Naive B cell (primary cell): Measurements from ENCODE around the gene GTF2IRD1. TPM values are rescaled to one million over a fixed set of nuclear protein-coding genes. Genes with fewer than 3 reads are reported as not detected.
"Not testable (repeated sequence)": the region's sequence is repeated elsewhere in the genome, so short reads cannot be mapped to it uniquely, and the experiment has no call there.

Experiments
- ATAC-seq, 2 donors: fragments of 150-1000 bp; cut with Tn5 transposase; 2 replicates each; pipeline ENCODE4 v1.10.0; 2021; ENCODE audit warnings: low read depth in 2 of 2, mild to moderate bottlenecking in 2 of 2, moderate library complexity in 2 of 2
- DNase-seq: peaks from one replicate; pipeline ENCODE4 v3.0.0; 2022
- H3K27ac Mint-ChIP-seq, 6 donors: one replicate each; pipeline ENCODE4 v1.8.0; 2020 to 2022; ENCODE audit warnings: mild to moderate bottlenecking in 6 of 6, mixed read lengths in 6 of 6, moderate library complexity in 5 of 6, inconsistent platforms in 2 of 6
- H3K27me3 Mint-ChIP-seq, 3 donors: one replicate each; pipeline ENCODE4 v1.8.0; 2021 to 2022; ENCODE audit warnings: mixed read lengths in 3 of 3, mild to moderate bottlenecking in 1 of 3
- H3K36me3 Mint-ChIP-seq, 2 donors: one replicate each; pipeline ENCODE4 v1.8.0; 2020 to 2022; ENCODE audit warnings: mixed read lengths in 2 of 2, inconsistent platforms in 1 of 2, mild to moderate bottlenecking in 1 of 2
- H3K4me1 Mint-ChIP-seq, 3 donors: one replicate each; pipeline ENCODE4 v1.8.0; 2020 to 2022; ENCODE audit warnings: mixed read lengths in 3 of 3, inconsistent platforms in 1 of 3, mild to moderate bottlenecking in 1 of 3, moderate library complexity in 1 of 3
- H3K4me3 Mint-ChIP-seq, 8 donors: one replicate each; pipeline ENCODE4 v1.8.0; 2020 to 2022; ENCODE audit warnings: mild to moderate bottlenecking in 8 of 8, mixed read lengths in 8 of 8, moderate library complexity in 8 of 8, inconsistent platforms in 2 of 8
- H3K9me3 Mint-ChIP-seq, 7 donors: one replicate each; pipeline ENCODE4 v1.8.0; 2020 to 2022; ENCODE audit warnings: mixed read lengths in 7 of 7, mild to moderate bottlenecking in 5 of 7, inconsistent platforms in 2 of 7, moderate library complexity in 1 of 7
- polyA plus RNA-seq, 6 donors: library from polyadenylated mRNA; unstranded; fragments of 300-500 nt; fragmentation: Illumina TruSeq; gene quantifications; one replicate each; pipeline ENCODE4 v1.2.3, GENCODE V29; 2021; ENCODE audit warnings: low read depth in 6 of 6

GTF2IRD1 gene
- polyA plus RNA-seq, result under 1 TPM in 1 of 6 donors, not detected in 5; 0.29 TPM

GRCh38 chr7:74453322-74454011, at the start of gene GTF2IRD1:
Gene GTF2IRD1 (plus strand): TSS chr7:74453906. CDS start chr7:74508081, 54,175 bp downstream.
- peaks cover 10 to 22% (median 11%) of the 10 kb centered on the region in 3 donors for H3K4me1 Mint-ChIP-seq
- H3K27ac Mint-ChIP-seq, result peak within 1 kb of the TSS; percentile 86 to 98 (median 90)
- ATAC-seq (peak; percentile 43 to 50), DNase-seq (peak; percentile 39)
- no peaks in the 10 kb centered on the region for H3K9me3 Mint-ChIP-seq
- no peaks in the 10 kb centered on the region for H3K36me3 Mint-ChIP-seq
- H3K27me3 Mint-ChIP-seq, result peaks cover 0 to 29% (median 17%) of the 10 kb centered on the region in 3 donors
- peak within 1 kb of the TSS; percentile 69 to 89 (median 78) for H3K4me3 Mint-ChIP-seq

GRCh38 chr7:74404388-74404700, 49.4 kb upstream of the GTF2IRD1 start:
- ATAC-seq (no peak), DNase-seq (no peak)
- peaks cover 0 to 12% (median 2%) of the 10 kb centered on the region in 3 donors for H3K4me1 Mint-ChIP-seq
- H3K4me3 Mint-ChIP-seq, result no peak overlapping the region
- no peaks in the 10 kb centered on the region for H3K9me3 Mint-ChIP-seq
- no peaks in the 10 kb centered on the region for H3K36me3 Mint-ChIP-seq
- H3K27me3 Mint-ChIP-seq, result no peaks in the 10 kb centered on the region
- peak overlapping the region in 1 of 6 donors; percentile 26 for H3K27ac Mint-ChIP-seq

- no peak overlapping the region for H3K27ac Mint-ChIP-seq
- no peak overlapping the region for H3K4me3 Mint-ChIP-seq
- ATAC-seq (no peak), DNase-seq (no peak)
- no peaks in the 10 kb centered on the region for H3K36me3 Mint-ChIP-seq
- H3K9me3 Mint-ChIP-seq, result no peaks in the 10 kb centered on the region
- H3K27me3 Mint-ChIP-seq, result no peaks in the 10 kb centered on the region
- peaks cover 0 to 12% (median 2%) of the 10 kb centered on the region in 3 donors for H3K4me1 Mint-ChIP-seq
Measured at GRCh38 chr7:74404741-74405140, 49.0 kb upstream of the GTF2IRD1 start.

GRCh38 chr7:74405191-74405898, 48.4 kb upstream of the GTF2IRD1 start:
- H3K4me3 Mint-ChIP-seq, result no peak overlapping the region
- no peaks in the 10 kb centered on the region for H3K36me3 Mint-ChIP-seq
- H3K27me3 Mint-ChIP-seq, result peaks cover 0 to under 1% (median 0%) of the 10 kb centered on the region in 3 donors
- no peak for DNase-seq
- no peaks in the 10 kb centered on the region for H3K9me3 Mint-ChIP-seq
- ATAC-seq, result no peak
- H3K4me1 Mint-ChIP-seq, result peaks cover 0 to 8% (median 2%) of the 10 kb centered on the region in 3 donors
- H3K27ac Mint-ChIP-seq, result no peak overlapping the region

GRCh38 chr7:74405899-74406512, 47.7 kb upstream of the GTF2IRD1 start:
- H3K36me3 Mint-ChIP-seq, result no peaks in the 10 kb centered on the region

GRCh38 chr7:74407958-74408357, 45.7 kb upstream of the GTF2IRD1 start:
- H3K9me3 Mint-ChIP-seq, result no peaks in the 10 kb centered on the region
- DNase-seq (no peak), ATAC-seq (no peak)
- H3K4me3 Mint-ChIP-seq, result no peak overlapping the region
- peaks cover 0 to 7% (median 5%) of the 10 kb centered on the region in 3 donors for H3K27me3 Mint-ChIP-seq
- no peaks in the 10 kb centered on the region for H3K36me3 Mint-ChIP-seq
- H3K4me1 Mint-ChIP-seq, result no peaks in the 10 kb centered on the region
- no peak overlapping the region for H3K27ac Mint-ChIP-seq

More at GRCh38 chr7:74405899-74406512, 47.7 kb upstream of the GTF2IRD1 start:
- Mint-ChIP-seq H3K4me3 (no peak overlapping the region), H3K27me3 (peaks cover 0 to 7% (median 5%) of the 10 kb centered on the region in 3 donors), H3K4me1 (peaks cover 0 to 5% (median 2%) of the 10 kb centered on the region in 3 donors), H3K27ac (no peak overlapping the region), H3K9me3 (no peaks in the 10 kb centered on the region)
- ATAC-seq (no peak), DNase-seq (no peak)

GRCh38 chr7:74409571-74409970, 44.1 kb upstream of the GTF2IRD1 start:
- Mint-ChIP-seq H3K4me3 (no peak overlapping the region), H3K9me3 (no peaks in the 10 kb centered on the region), H3K4me1 (no peaks in the 10 kb centered on the region), H3K27ac (no peak overlapping the region), H3K36me3 (no peaks in the 10 kb centered on the region), H3K27me3 (peaks cover 0 to 7% (median 5%) of the 10 kb centered on the region in 3 donors)
- ATAC-seq (no peak), DNase-seq (no peak)

- Mint-ChIP-seq H3K4me1 (no peaks in the 10 kb centered on the region), H3K36me3 (no peaks in the 10 kb centered on the region), H3K4me3 (no peak overlapping the region), H3K27ac (peak overlapping the region in 2 of 6 donors; percentile 20 to 93), H3K9me3 (no peaks in the 10 kb centered on the region), H3K27me3 (peaks cover 0 to 7% (median 5%) of the 10 kb centered on the region in 3 donors)
- ATAC-seq (no peak), DNase-seq (no peak)
Measured at GRCh38 chr7:74410772-74411171, 42.9 kb upstream of the GTF2IRD1 start.

- H3K27ac Mint-ChIP-seq, ATAC-seq, H3K4me1 Mint-ChIP-seq, H3K4me3 Mint-ChIP-seq, DNase-seq, H3K36me3 Mint-ChIP-seq, H3K27me3 Mint-ChIP-seq, H3K9me3 Mint-ChIP-seq: not testable (repeated sequence)
Measured at GRCh38 chr7:74411571-74411970, 42.1 kb upstream of the GTF2IRD1 start.

GRCh38 chr7:74412056-74412455, 41.6 kb upstream of the GTF2IRD1 start:
- Mint-ChIP-seq H3K9me3 (no peaks in the 10 kb centered on the region), H3K4me3 (no peak overlapping the region), H3K36me3 (no peaks in the 10 kb centered on the region), H3K27ac (no peak overlapping the region), H3K27me3 (peaks cover 0 to 7% (median 5%) of the 10 kb centered on the region in 3 donors), H3K4me1 (no peaks in the 10 kb centered on the region)
- no peak for ATAC-seq
- DNase-seq, result no peak

GRCh38 chr7:74412603-74413002, 41.1 kb upstream of the GTF2IRD1 start:
- DNase-seq, result no peak
- H3K27ac Mint-ChIP-seq, result no peak overlapping the region
- H3K4me3 Mint-ChIP-seq, result no peak overlapping the region
- peaks cover 0 to 5% (median 4%) of the 10 kb centered on the region in 3 donors for H3K4me1 Mint-ChIP-seq
- peaks cover 0 to 7% (median 5%) of the 10 kb centered on the region in 3 donors for H3K27me3 Mint-ChIP-seq
- ATAC-seq, result no peak
- no peaks in the 10 kb centered on the region for H3K9me3 Mint-ChIP-seq
- H3K36me3 Mint-ChIP-seq, result no peaks in the 10 kb centered on the region

- not testable (repeated sequence) for H3K27ac Mint-ChIP-seq, ATAC-seq, H3K4me3 Mint-ChIP-seq, H3K36me3 Mint-ChIP-seq, H3K9me3 Mint-ChIP-seq, H3K27me3 Mint-ChIP-seq, DNase-seq
- H3K4me1 Mint-ChIP-seq, result peaks cover 0 to 12% (median 4%) of the 10 kb centered on the region in 3 donors
Measured at GRCh38 chr7:74414595-74415333, 38.9 kb upstream of the GTF2IRD1 start.

GRCh38 chr7:74417419-74417971, 36.2 kb upstream of the GTF2IRD1 start:
- H3K4me1 Mint-ChIP-seq, result peaks cover 0 to 12% (median 4%) of the 10 kb centered on the region in 3 donors
- H3K36me3 Mint-ChIP-seq, result no peaks in the 10 kb centered on the region
- H3K4me3 Mint-ChIP-seq, result no peak overlapping the region
- no peaks in the 10 kb centered on the region for H3K27me3 Mint-ChIP-seq
- no peaks in the 10 kb centered on the region for H3K9me3 Mint-ChIP-seq
- no peak overlapping the region for H3K27ac Mint-ChIP-seq
- ATAC-seq, result peak; percentile 41 to 67
- DNase-seq, result peak; percentile 53
